ENCODE measurements around the gene SUGCT. TPM values are rescaled to one million over a fixed set of nuclear protein-coding genes. Genes with fewer than 3 reads are reported as not detected.

The SUGCT gene
- total RNA-seq, 1 experiment from 2014 or later: 5.4 TPM

DNA sequence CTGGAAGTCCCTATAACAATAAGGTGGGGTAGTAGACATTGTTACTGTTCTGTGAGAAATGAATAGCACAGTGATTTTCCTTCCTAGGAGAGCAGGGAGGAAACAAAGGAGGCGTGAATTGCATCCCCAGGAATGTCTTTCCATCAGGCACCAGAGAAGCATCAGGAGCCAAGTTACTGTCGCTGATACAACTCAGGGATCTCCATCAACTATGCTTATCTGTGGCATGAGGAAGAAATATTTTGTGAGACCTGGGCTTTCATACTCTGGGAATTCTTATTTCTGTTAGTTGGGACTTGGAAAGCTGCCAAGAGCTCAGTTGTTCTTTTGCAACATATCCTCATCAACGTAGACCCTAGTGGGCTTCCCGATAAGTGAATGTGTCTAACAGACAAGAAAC, 622.3 kb downstream of the SUGCT start:
- Histone ChIP-seq H3K9me3 (ENCODE audit: control insufficient read depth, low read depth, low read length) (no peaks in the 10 kb centered on the region), H3K18ac (ENCODE audit: insufficient read length, low read depth, low read length) (no peak overlapping the region), H3K23ac (ENCODE audit: insufficient read length, low read depth, low read length) (no peak overlapping the region), H2BK20ac (ENCODE audit: low read depth, low read length, poor library complexity, severe bottlenecking) (no peak overlapping the region), H4K5ac (ENCODE audit: insufficient read length, low read depth, low read length) (no peak overlapping the region), H2BK15ac (ENCODE audit: low read depth, low read length) (no peak overlapping the region), H3K4me1 (ENCODE audit: insufficient read depth, low read length) (peaks cover 11% of the 10 kb centered on the region; the same call in 1 of the 2 replicates), H3K23me2 (ENCODE audit: insufficient read length, low read depth, low read length, poor library complexity, severe bottlenecking) (no peaks in the 10 kb centered on the region), H2BK5ac (ENCODE audit: insufficient read length, low read length) (no peak overlapping the region), H4K8ac (replicated peaks; ENCODE audit: insufficient read length, low read depth, low read length) (no peak overlapping the region), H3K14ac (ENCODE audit: insufficient read depth, low read length) (no peak overlapping the region), H4K20me1 (ENCODE audit: control insufficient read depth, insufficient read depth, insufficient read length) (no peaks in the 10 kb centered on the region), H2BK120ac (ENCODE audit: low read depth, low read length, poor library complexity, severe bottlenecking) (no peak overlapping the region), H3K9ac (ENCODE audit: extremely low read depth, insufficient read length, low read length) (no peak overlapping the region), H3K79me1 (ENCODE audit: insufficient read depth, low read depth, low read length, poor library complexity, severe bottlenecking) (no peaks in the 10 kb centered on the region), H3K4me2 (ENCODE audit: insufficient read depth, insufficient read length, low read length) (no peak overlapping the region), H3K79me2 (ENCODE audit: insufficient read depth, low read length) (no peaks in the 10 kb centered on the region), H2AK5ac (ENCODE audit: insufficient read length, low read length) (no peak overlapping the region), H2BK12ac (ENCODE audit: insufficient read length, low read depth, low read length) (no peak overlapping the region), H4K91ac (ENCODE audit: insufficient read length, low read depth, low read length) (no peak overlapping the region), H3T11ph (ENCODE audit: low read length) (no peak overlapping the region), H2AFZ (ENCODE audit: low read length) (no peak overlapping the region), H3K27ac (ENCODE audit: insufficient read length, low read depth, low read length) (no peak overlapping the region), H3K56ac (ENCODE audit: insufficient read length, low read depth, low read length) (no peak overlapping the region), H3K27me3 (ENCODE audit: insufficient read depth, low read length) (no peaks in the 10 kb centered on the region), H3K4ac (ENCODE audit: low read depth, low read length) (no peak overlapping the region)
- WGBS (ENCODE audit: extremely low coverage, insufficient read length, low lambda C conversion rate): no CpG with 5 or more reads among the region's 4 CpGs
- H3K36me3 Mint-ChIP-seq (ENCODE audit: insufficient read depth in 1 of 3, low read depth in 3 of 3): no peaks in the 10 kb centered on the region
- TF ChIP-seq, protein P1, sequence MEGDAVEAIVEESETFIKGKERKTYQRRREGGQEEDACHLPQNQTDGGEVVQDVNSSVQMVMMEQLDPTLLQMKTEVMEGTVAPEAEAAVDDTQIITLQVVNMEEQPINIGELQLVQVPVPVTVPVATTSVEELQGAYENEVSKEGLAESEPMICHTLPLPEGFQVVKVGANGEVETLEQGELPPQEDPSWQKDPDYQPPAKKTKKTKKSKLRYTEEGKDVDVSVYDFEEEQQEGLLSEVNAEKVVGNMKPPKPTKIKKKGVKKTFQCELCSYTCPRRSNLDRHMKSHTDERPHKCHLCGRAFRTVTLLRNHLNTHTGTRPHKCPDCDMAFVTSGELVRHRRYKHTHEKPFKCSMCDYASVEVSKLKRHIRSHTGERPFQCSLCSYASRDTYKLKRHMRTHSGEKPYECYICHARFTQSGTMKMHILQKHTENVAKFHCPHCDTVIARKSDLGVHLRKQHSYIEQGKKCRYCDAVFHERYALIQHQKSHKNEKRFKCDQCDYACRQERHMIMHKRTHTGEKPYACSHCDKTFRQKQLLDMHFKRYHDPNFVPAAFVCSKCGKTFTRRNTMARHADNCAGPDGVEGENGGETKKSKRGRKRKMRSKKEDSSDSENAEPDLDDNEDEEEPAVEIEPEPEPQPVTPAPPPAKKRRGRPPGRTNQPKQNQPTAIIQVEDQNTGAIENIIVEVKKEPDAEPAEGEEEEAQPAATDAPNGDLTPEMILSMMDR (conservative IDR thresholded peaks at IDR 0.05): no peak
- H3K27ac Mint-ChIP-seq: no peak overlapping the region
- no peaks in the 10 kb centered on the region for H3K9me3 Mint-ChIP-seq
- no peak overlapping the region for H3K4me3 Mint-ChIP-seq
- H3K4me1 Mint-ChIP-seq: peaks cover 24 to 28% of the 10 kb centered on the region in 2 experiments
- H3K27me3 Mint-ChIP-seq (ENCODE audit: low read depth): no peaks in the 10 kb centered on the region
- no peak for DNase-seq
